ENCODE results near the gene GPHA2. TPM values are rescaled to one million over a fixed set of nuclear protein-coding genes. Genes with fewer than 3 reads are reported as not detected.

Gene GPHA2
- total and polyA plus RNA-seq, 2 of the 13 experiments (the other 11 are each of a cell fraction or from before 2014, with no cell fraction given), result 13.0 to 19.1 TPM

DNA sequence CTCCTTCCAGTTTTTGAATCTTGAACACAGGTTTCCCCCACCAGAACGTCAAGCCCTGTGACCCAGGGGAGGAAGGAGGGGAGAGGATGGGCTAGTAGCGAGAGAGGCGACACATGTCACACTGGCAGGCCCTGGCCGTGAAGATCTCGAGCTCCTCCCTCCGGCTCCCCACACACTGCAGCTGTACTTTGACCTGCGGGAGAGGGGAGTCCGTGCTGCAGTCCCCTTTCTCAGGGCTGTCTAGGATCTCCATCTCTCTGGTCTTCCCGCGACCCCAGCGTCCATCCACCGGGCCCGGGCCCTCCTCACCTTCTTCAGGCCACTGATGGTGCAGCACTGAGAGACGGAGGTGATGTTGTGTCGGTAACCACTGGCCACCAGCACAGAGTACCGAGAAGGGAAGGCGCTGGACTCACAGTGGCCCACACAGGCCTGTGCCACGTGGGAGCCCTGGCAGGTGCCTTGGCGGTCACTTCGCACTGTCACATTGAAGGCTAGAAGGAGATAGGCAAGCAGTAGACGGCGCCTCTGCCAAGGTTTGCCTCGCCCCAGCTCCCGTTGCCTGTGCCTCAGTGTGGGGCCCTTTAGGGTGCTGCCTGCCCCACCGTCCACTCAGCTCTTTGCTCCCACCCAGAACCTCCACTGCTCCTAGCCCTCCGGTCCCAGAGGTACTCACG is 873 bp downstream of the GPHA2 start (continued):
- TF ChIP-seq ZNF598 (CRISPR knock-in tag; IDR thresholded peaks at IDR 0.05; ENCODE audit: borderline replicate concordance) (peak; percentile 81; the same call in 1 of the 2 replicates), NR3C1 (CRISPR knock-in tag; IDR thresholded peaks at IDR 0.05) (no peak), ZC3H13 (CRISPR knock-in tag; IDR thresholded peaks at IDR 0.05) (no peak), ZNF549 (CRISPR knock-in tag; IDR thresholded peaks at IDR 0.05) (no peak), ZSCAN31 (CRISPR knock-in tag; IDR thresholded peaks at IDR 0.05; ENCODE audit: low read depth) (0 out of 2 replicates have a peak, but pooled peaks have one; percentile 60), DNMT3B (CRISPR knock-in tag; conservative IDR thresholded peaks at IDR 0.05) (no peak), IRF2 (CRISPR knock-in tag; IDR thresholded peaks at IDR 0.05) (peak; percentile 35; the same call in 1 of the 2 replicates), SOX6 (IDR thresholded peaks at IDR 0.05) (no peak), SOX6 (CRISPR knock-in tag; IDR thresholded peaks at IDR 0.05) (no peak), ZSCAN29 (CRISPR knock-in tag; conservative IDR thresholded peaks at IDR 0.05) (no peak), SALL2 (CRISPR knock-in tag; IDR thresholded peaks at IDR 0.05) (no peak), ZNF292 (CRISPR knock-in tag; IDR thresholded peaks at IDR 0.05; ENCODE audit: borderline replicate concordance, low read depth) (0 out of 2 replicates have a peak, but pooled peaks have one; percentile 41), ZNF703 (CRISPR knock-in tag; IDR thresholded peaks at IDR 0.05; ENCODE audit: borderline replicate concordance) (no peak), ZNF263 (CRISPR knock-in tag; IDR thresholded peaks at IDR 0.05) (peak; percentile 91)
- TF ChIP-seq, protein P1, sequence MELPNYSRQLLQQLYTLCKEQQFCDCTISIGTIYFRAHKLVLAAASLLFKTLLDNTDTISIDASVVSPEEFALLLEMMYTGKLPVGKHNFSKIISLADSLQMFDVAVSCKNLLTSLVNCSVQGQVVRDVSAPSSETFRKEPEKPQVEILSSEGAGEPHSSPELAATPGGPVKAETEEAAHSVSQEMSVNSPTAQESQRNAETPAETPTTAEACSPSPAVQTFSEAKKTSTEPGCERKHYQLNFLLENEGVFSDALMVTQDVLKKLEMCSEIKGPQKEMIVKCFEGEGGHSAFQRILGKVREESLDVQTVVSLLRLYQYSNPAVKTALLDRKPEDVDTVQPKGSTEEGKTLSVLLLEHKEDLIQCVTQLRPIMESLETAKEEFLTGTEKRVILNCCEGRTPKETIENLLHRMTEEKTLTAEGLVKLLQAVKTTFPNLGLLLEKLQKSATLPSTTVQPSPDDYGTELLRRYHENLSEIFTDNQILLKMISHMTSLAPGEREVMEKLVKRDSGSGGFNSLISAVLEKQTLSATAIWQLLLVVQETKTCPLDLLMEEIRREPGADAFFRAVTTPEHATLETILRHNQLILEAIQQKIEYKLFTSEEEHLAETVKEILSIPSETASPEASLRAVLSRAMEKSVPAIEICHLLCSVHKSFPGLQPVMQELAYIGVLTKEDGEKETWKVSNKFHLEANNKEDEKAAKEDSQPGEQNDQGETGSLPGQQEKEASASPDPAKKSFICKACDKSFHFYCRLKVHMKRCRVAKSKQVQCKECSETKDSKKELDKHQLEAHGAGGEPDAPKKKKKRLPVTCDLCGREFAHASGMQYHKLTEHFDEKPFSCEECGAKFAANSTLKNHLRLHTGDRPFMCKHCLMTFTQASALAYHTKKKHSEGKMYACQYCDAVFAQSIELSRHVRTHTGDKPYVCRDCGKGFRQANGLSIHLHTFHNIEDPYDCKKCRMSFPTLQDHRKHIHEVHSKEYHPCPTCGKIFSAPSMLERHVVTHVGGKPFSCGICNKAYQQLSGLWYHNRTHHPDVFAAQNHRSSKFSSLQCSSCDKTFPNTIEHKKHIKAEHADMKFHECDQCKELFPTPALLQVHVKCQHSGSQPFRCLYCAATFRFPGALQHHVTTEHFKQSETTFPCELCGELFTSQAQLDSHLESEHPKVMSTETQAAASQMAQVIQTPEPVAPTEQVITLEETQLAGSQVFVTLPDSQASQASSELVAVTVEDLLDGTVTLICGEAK (IDR thresholded peaks at IDR 0.05), result no peak
- TF ChIP-seq, protein P1 (CRISPR knock-in tag; IDR thresholded peaks at IDR 0.05), result peak; percentile 54; the same call in 1 of the 2 replicates
- TF ChIP-seq, protein P2, sequence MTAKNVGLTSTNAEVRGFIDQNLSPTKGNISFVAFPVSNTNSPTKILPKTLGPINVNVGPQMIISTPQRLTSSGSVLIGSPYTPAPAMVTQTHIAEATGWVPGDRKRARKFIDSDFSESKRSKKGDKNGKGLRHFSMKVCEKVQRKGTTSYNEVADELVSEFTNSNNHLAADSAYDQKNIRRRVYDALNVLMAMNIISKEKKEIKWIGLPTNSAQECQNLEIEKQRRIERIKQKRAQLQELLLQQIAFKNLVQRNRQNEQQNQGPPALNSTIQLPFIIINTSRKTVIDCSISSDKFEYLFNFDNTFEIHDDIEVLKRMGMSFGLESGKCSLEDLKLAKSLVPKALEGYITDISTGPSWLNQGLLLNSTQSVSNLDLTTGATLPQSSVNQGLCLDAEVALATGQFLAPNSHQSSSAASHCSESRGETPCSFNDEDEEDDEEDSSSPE (CRISPR knock-in tag; IDR thresholded peaks at IDR 0.05), result peak; percentile 37; the same call in 1 of the 2 replicates
- TF ChIP-seq, protein P3, sequence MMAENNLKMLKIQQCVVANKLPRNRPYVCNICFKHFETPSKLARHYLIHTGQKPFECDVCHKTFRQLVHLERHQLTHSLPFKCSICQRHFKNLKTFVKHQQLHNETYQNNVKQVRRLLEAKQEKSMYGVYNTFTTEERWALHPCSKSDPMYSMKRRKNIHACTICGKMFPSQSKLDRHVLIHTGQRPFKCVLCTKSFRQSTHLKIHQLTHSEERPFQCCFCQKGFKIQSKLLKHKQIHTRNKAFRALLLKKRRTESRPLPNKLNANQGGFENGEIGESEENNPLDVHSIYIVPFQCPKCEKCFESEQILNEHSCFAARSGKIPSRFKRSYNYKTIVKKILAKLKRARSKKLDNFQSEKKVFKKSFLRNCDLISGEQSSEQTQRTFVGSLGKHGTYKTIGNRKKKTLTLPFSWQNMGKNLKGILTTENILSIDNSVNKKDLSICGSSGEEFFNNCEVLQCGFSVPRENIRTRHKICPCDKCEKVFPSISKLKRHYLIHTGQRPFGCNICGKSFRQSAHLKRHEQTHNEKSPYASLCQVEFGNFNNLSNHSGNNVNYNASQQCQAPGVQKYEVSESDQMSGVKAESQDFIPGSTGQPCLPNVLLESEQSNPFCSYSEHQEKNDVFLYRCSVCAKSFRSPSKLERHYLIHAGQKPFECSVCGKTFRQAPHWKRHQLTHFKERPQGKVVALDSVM (CRISPR knock-in tag; IDR thresholded peaks at IDR 0.05), result no peak

Measured in HepG2 (cell line).